GM13977 (cell line): ENCODE data around the gene SVEP1.
A peak's percentile ranks its signal among the peaks of the same experiment; 100 is the strongest.

Experiments
- DNase-seq: peaks from one replicate; pipeline ENCODE4 v3.0.0; 2012; ENCODE audit warnings: low spot score
- in situ Hi-C: fragments of 300-500 bp; cut with MboI; formaldehyde crosslinking; loops from one replicate; pipeline ENCODE4 v1.12.0; 2022; ENCODE audit warnings: low sequenced_read_pairs, low pct_unique_long_range_greater_than_20kb, mixed read lengths, inconsistent platforms; ENCODE audit not compliant: unreplicated experiment
- TF ChIP-seq, protein P1 (sequence below): IDR thresholded peaks from 2 replicates; pipeline ENCODE4 v1.5.1; 2012; ENCODE audit warnings: mild to moderate bottlenecking, control low read depth; ENCODE audit not compliant: insufficient read depth; ENCODE audit errors: extremely low read depth, missing control alignments

The SVEP1 gene

DNA sequence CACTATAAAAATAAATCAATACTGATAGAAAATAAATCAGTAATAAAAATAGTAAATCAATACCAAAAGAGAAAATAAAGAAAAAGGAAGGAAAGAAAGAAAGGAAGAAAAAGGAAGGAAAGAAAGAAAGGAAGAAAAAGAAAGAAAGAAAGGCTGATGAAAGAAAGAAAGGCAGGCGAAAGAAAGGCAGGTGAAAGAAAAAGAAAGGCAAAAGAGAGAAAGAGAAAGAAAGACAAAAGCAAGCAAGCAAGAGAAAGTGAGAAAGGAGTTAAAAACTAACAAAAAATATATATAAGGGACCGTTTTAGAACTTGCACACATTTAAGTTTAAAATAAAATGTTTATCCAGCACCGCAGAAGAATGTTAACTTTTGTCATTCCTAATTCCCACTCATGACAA, 116.0 kb downstream of the SVEP1 start:
- TF ChIP-seq, protein P1, sequence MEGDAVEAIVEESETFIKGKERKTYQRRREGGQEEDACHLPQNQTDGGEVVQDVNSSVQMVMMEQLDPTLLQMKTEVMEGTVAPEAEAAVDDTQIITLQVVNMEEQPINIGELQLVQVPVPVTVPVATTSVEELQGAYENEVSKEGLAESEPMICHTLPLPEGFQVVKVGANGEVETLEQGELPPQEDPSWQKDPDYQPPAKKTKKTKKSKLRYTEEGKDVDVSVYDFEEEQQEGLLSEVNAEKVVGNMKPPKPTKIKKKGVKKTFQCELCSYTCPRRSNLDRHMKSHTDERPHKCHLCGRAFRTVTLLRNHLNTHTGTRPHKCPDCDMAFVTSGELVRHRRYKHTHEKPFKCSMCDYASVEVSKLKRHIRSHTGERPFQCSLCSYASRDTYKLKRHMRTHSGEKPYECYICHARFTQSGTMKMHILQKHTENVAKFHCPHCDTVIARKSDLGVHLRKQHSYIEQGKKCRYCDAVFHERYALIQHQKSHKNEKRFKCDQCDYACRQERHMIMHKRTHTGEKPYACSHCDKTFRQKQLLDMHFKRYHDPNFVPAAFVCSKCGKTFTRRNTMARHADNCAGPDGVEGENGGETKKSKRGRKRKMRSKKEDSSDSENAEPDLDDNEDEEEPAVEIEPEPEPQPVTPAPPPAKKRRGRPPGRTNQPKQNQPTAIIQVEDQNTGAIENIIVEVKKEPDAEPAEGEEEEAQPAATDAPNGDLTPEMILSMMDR: no peak
- DNase-seq: no peak
- in situ Hi-C loops: no loop called here

GRCh38 chr9:110457245-110457644, 122.3 kb downstream of the SVEP1 start:
- in situ Hi-C loops: loop anchor here (10.0 kb wide), 1 partner anchor 168 kb away; no protein-coding TSS in a partner anchor
- DNase-seq: no peak
- TF ChIP-seq, protein P1: no peak

- TF ChIP-seq, protein P1: no peak
- in situ Hi-C loops: loop anchor here (10.0 kb wide), 1 partner anchor 168 kb away; no protein-coding TSS in a partner anchor
- DNase-seq: no peak
Observed at GRCh38 chr9:110456681-110457080, 122.9 kb downstream of the SVEP1 start.

DNA sequence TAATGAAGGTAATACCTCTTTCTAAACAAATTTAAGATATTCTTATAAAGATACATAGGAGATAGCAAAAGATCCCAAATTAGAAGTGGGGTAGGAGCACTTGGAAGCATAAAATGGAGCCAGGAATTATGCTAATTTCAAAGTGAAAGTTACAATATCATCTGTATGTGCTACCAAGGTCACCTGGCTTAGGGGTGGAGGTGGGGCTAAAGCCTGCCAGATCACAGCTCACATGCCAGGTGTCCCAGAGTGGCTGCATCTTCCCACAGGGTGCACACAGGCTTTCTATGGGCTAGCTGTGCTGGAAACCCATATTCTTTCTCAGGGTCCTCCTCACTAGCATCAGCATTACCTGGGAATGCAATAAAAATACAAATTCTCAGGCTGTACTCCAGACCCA, 123.7 kb downstream of the SVEP1 start:
- DNase-seq: no peak
- TF ChIP-seq, protein P1: no peak
- in situ Hi-C loops: loop anchor here (10.0 kb wide), 1 partner anchor 169 kb away; no protein-coding TSS in a partner anchor

GRCh38 chr9:110452227-110452801, 127.2 kb downstream of the SVEP1 start:
- TF ChIP-seq, protein P1: peak; percentile 39
- no peak for DNase-seq
- in situ Hi-C loops: loop anchor here (10.0 kb wide), 1 partner anchor 172 kb away; no protein-coding TSS in a partner anchor

DNA sequence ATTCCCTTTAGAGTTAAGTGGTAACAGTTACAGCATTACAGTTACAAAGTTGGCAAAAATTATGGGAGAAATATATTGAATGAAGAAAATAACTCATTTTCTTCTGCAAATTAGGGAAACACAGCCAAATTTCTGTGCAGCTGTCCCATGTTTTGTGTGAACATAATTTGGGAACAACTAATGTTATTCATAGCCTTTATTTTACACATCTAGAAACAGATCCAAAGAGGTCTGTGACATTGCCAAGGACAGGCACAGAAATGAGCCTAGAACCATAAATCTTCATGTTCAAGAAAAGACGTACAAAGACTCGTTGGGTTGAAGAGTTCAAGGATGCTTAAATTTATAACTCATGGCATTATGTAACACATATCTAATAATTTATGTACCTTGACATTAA, 127.8 kb downstream of the SVEP1 start:
- in situ Hi-C loops: loop anchor here (10.0 kb wide), 1 partner anchor 173 kb away; no protein-coding TSS in a partner anchor
- TF ChIP-seq, protein P1: no peak

More for the DNA sequence above, 127.8 kb downstream of the SVEP1 start:
- DNase-seq: no peak
